GM18867 (cell line): ENCODE results near the gene GOLGA6L26.
"Not testable (repeated sequence)": the region's sequence is repeated elsewhere in the genome, so short reads cannot be mapped to it uniquely, and the experiment has no call there.

Experiments
- ATAC-seq: cut with Tn5 transposase; IDR thresholded peaks from one replicate; pipeline ENCODE4 v1.9.1; 2021; ENCODE audit warnings: mild to moderate bottlenecking, moderate library complexity; ENCODE audit not compliant: unreplicated experiment

Gene GOLGA6L26, protein sequence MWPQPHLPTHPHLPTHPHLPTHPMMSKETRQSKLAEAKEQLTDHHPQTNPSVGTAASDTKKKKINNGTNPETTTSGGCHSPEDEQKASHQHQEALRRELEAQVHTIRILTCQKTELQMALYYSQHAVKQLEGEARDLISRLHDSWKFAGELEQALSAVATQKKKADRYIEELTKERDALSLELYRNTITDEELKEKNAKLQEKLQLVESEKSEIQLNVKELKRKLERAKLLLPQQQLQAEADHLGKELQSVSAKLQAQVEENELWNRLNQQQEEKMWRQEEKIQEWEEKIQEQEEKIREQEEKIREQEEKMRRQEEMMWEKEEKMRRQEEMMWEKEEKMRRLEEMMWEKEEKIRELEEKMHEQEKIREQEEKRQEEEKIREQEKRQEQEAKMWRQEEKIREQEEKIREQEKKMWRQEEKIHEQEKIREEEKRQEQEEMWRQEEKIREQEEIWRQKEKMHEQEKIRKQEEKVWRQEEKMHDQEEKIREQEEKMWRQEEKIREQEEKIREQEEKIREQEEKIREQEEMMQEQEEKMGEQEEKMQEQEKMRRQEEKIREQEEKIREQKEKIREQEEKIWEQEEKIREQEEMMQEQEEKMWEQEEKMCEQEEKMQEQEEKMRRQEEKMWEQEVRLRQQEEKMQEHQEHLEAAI

DNA sequence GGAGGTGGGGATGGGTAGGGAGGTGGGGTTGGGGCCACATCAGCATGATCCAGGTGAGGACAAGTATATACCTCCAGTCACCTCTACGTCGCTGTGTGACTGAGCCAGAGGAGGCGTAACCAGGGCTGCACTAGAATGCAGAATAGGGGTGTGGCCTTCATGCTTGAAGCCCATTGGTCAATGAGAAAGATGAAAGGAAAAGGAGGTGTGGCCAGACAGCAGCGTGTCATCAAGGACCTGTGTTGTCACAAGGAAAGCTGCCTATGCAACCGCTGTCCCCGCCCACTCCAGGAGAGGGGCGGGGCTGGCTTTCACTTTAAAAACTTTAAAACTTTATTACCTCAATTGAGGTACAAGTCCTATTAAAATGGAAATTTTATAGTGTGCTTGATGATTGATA is at the start of gene GOLGA6L26:
TSS of gene GOLGA6L26 (minus strand) at position 101 of the 400 bp plus-strand sequence. CDS start at position 40, 61 bp downstream.
- not testable (repeated sequence) for ATAC-seq

DNA sequence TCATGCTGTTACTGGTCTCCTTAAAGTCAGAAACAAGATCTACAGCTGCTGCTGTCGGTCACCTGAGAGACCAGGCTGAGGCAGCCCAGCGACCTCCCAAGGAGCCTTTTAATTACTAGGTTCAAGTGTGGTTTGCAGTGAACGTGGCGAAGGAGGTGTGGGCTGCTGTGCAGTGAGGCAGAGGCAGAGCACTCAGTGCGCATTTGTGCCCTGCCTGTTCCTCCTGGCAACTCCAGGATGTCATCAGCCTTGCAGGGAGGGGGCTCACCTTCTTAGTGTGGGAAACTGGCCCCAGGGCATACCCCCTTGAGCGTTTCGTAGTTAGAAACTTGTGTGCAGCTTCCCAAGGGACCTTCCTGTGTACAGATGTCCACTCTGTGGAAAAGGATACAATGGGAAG is 47.2 kb upstream of the GOLGA6L26 start:
- ATAC-seq, result not testable (repeated sequence)

DNA sequence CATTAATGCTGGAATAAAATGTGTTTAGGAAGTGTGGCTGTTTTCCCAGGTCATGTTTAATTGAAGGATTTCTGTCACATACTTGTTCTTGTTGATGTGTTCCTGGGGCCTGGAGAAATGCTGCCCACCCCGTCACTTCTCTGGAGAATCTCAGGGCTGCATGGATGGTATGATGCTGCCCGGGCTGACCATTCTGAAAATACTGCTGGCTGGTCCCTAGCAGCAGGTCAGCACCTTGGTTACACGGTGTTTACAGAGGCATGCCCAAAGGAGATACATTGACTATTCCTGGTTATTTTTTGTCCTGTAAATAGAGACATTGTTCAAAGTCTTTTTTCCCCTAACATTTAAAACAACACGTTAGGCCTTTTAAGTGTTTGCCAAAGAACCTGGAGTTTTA is 46.7 kb upstream of the GOLGA6L26 start:
- not testable (repeated sequence) for ATAC-seq

DNA sequence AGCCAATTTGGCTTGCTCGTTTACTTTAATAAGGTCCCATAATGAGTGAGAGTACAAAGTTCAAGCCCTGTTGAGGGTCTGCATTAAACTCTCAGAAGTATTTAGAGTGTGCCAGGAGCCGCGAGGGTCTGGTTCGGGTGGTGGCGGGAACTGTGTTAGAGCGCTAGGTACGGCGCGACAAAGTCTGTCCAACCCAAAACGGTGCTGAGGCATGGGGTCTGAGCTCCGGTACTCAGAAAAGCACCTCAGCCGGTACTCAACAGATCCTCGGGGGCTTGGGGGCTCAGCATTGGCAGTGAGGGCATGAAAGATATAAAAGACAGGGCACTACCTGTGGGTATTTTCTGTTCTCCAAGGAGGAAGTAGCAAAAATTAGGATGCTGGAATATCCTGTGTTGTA is 45.0 kb upstream of the GOLGA6L26 start:
- ATAC-seq, result not testable (repeated sequence)

- not testable (repeated sequence) for ATAC-seq
These were observed 40.2 kb upstream of the GOLGA6L26 start for GRCh38 chr15:23374226-23374625.

- ATAC-seq, result not testable (repeated sequence)
These were observed 39.0 kb upstream of the GOLGA6L26 start for GRCh38 chr15:23372891-23373600.

DNA sequence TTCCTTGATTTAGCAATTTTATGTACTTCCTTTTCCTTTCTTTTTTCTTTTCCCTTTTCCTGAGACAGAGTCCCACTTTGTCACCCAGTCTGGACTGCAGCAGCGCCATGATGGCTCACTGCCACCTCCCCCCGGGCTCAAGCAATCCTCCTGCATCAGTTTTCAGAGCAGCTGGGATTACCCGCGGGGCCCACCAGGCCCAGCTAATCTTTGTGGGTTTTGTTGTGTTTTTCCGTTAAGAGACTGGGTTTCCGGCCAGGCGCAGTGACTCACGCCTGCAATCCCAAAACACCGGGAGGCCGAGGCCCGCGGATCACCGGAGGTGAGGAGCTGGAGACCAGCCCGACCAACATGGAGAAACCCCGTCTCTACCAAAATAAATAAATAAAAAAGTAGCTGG is 38.3 kb upstream of the GOLGA6L26 start:
- ATAC-seq, result no peak

DNA sequence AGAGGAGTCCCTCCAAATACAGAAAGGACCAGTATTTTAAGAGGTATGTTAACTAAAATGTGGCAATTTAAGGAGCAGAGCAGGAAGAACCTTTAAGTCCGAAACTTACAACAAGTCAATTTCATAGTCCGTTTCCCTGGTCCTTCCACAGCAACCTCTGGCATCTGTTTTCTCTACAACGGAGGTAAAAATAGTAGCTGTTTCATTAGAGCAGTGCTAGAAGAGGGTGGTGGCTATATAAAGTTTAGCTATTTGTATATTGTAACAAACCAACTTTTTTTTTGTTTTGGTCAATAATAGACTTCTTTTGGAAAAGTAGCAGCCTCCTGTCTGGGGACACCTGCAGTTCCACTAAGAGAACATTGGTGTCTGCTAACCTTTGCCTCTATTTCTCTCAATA is 37.9 kb upstream of the GOLGA6L26 start:
- not testable (repeated sequence) for ATAC-seq

DNA sequence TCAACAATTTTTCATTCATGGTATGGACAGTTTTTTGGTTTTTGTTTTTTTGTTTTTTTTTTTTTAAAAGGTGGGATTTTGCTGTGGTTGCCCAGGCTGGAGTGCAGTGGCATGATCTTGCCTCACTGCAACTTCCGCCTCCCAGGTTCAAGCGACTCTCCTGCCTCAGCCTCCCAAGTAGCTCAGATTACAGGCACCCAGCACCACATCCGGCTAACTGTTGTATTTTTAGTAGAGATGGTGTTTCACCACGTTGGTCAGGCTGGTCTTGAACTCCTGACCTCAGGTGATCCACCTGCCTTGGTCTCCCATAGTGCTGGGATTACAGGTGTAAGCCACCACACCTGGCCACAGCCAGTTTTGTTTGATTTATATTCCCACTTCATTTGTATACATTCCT is 37.1 kb upstream of the GOLGA6L26 start:
- ATAC-seq, result not testable (repeated sequence)

GRCh38 chr15:23370578-23370977 is 36.6 kb upstream of the GOLGA6L26 start:
- ATAC-seq, result no peak

DNA sequence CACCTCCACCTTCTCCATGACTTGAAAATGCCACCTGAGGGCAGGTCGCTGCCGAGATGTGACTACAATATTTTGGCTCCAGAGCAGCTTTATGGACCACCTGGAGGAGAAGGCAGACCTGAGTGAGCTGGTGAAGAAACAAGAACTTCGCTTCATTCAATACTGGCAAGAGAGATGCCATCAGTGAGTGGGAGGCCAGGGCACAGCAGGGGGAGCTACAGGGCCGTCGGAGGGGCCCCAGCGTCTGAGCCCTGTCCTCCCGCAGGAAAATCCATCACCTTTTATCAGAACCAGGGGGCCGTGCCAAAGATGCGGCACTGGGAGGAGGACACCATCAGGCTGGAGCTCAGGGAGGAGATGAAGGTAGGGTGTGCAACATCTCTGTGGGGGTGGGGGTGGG is 30.3 kb upstream of the GOLGA6L26 start:
- ATAC-seq, result not testable (repeated sequence)

GRCh38 chr15:23362622-23363021 is 28.6 kb upstream of the GOLGA6L26 start:
- not testable (repeated sequence) for ATAC-seq

DNA sequence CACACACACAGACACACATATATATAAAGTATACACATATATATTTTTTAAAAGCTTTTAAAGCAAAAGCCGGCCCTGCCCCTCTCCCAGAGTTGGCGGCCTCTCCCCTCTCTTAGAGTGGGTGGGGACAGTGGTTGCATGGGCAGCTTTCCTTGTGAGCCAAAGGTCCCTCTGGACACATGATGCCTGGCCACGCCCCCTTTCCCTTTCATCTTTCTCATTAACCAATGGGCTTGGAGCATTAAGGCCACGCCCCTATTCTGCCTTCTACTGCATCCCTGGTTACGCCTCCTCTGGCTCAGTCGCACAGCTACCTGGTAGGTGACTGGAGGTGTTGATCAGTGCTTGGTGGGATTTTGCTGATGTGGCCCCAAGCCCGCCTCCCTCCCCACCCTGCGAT is 20.5 kb upstream of the GOLGA6L26 start, which contains the start of gene GOLGA8S:
TSS of gene GOLGA8S (plus strand) at position 301 of the 400 bp plus-strand sequence. CDS start at position 363, 62 bp downstream.
- ATAC-seq, result not testable (repeated sequence)

DNA sequence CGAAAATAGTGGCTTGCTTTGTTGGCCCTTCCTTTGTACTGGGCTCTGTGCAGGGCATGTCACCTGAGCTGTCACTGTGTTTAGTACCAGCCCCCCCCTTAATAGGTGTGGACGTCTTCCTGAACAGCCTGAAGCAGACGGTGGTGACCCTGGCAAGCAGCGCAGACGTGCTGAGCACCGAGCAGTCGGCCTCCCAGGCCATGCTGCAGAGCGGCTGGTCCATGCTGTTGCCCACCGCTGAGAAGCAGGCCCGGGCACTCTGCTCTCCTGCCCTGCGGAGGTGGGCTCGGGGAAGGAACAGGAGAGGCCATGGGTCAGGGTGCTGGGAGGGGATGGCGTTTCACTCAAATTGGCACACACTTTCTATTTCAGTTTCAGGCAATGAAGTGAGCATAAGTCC is 22.8 kb downstream of the GOLGA6L26 start:
- ATAC-seq, result not testable (repeated sequence)

DNA sequence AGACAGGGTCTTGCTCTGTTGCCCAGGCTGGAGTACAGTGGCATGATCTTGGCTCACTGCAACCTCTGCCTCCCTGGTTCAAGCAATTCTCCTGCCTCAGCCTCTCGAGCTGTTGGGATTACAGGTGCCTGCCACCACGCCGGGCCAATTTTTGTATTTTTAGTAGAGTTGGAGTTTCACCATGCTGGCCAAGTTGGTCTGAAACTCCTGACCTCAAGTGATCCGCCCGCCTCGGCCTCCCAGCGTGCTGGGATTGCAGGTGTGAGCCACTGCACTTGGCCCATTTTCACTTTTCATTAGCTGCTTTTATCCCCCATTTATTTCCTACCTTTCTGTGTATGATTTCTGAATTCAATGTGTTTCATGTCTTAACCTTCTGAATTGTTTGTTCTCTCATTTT is 28.1 kb downstream of the GOLGA6L26 start:
- not testable (repeated sequence) for ATAC-seq

DNA sequence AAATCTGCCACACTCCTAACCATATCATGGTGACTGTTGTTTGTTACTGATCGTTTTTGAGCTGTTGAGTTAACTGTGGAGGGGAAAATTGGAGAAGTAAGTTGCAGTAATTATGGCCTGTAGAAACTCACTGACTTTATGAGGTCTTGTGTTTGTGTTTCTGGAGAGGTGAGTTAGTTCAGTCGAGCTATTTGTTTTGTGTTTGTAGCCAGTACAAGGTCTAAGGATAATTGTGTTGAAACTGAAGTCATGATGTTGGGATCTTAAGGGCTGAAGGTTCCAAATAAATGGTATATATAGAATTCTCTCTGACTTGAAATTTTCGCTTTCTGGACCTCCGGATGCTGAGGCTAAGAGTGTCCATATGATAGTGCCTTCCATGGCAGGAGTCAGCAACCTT is 29.2 kb downstream of the GOLGA6L26 start:
- ATAC-seq, result not testable (repeated sequence)

GRCh38 chr15:23304267-23304666 is 29.7 kb downstream of the GOLGA6L26 start:
- ATAC-seq, result not testable (repeated sequence)

DNA sequence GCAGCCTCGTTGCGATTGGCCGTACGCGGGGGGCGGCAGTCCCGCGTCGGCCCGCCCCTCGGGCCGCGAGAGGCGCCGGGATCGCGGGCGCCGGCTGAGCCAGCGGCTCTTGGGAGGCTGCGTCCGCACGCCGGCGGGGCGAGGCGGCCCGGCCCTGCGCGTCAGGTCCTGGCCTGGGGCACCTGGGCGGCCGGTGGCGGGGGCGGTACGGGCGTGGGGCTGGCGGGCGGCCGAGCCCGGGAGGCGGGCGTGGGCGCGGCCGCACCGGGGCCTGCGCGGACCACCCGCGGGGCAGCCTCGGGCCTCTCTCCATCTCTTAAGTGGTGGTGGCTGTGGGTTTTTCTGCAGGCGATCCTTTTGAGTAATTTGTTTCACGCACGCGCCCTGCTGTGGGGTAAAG is 30.3 kb downstream of the GOLGA6L26 start:
- not testable (repeated sequence) for ATAC-seq

DNA sequence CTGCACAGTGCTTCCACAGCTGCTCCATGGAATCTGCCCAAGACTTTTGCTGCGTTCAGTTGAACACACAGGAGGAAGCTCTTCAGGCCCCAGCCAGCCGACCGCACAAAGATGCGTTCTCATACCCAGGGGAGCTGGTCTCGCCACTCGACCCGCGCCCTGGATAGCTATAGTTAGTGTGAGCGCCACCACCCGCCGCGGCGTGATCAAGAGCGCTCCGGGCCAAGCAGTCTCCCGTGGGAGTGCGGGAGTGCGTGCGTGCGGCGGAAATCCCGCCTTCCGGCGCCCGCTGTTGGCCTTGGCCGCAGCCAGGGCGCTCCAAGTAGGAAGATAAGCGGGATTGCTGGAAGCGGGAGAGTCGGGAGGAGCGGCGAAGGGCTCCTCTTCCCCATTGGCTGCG is 30.8 kb downstream of the GOLGA6L26 start:
- ATAC-seq, result not testable (repeated sequence)
